Measurements from ENCODE around the gene PLEKHA1.

The PLEKHA1 gene

DNA sequence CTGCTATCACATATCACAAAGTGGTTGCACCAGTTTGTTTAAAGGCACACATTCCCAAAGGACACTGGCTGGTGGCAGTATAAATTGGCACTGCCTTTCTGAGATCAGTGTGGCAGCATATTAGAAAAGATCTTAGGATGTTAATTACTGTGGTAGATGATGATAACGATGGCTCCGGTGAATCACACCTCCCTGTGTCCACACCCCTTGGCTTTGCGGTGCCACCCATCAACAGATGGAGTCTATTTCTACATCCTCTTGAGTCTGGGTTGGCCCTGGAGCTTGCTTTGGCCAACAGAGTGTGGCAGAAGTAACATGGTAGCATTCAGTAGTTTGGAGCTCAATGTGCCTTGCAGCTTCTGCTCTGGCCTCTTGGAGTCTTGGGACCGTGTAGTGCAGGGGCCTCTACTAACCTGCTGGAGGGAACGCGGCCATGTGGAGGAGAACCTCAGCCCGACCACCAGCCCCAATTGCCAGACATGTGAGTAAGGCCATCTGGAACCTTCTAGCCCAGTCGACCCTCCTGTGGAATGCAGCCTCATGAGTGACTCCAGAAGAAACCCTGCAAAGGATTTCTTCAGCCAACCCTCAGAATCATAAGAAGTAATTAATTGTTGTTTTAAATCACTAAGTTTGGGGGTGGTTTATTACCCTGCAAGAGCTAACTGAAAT, 27.2 kb upstream of the PLEKHA1 start:
- no peak for DNase-seq (ENCODE audit: low spot score)

DNA sequence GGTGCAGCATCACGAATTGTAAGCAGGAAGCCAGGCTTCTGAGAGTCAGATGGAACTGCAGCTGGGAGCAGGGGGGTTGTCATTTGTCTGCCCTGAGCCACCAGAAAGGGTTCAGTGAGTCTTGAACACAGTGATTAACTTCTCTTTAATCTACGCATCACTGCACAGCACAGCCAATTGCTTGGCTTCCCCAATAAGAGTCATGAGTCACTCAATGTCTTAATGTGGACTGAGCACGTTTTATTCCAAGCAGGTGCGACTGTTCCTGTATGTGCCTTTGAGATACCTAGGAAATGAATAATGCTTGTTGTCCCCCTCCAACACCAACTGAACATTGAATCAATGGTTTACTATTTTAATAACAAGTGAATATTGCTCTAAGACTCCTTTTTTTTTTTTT, 26.0 kb upstream of the PLEKHA1 start:
- no peak for DNase-seq (ENCODE audit: low spot score)

DNA sequence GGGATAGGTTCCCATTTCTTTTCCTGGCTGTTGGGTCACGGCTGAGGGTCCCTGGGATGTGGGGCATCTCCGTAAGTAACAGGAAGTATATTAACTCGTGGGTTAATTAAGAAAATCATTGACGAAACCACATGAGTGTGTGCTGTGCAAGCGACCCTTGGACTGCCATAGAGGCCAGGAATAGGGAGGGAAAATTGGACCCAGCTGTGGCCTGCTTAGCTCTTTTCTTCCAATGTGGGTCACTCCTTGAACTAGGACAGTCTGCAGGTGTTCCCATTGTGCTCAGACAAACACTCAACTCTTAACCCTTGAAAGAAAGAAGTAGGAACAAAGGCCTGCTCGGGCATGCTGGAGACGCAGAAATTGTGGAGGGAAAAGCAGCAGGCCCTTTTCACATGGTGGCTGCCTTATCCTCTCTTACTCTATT, 25.6 kb upstream of the PLEKHA1 start:
- DNase-seq (ENCODE audit: low spot score), result no peak

DNA sequence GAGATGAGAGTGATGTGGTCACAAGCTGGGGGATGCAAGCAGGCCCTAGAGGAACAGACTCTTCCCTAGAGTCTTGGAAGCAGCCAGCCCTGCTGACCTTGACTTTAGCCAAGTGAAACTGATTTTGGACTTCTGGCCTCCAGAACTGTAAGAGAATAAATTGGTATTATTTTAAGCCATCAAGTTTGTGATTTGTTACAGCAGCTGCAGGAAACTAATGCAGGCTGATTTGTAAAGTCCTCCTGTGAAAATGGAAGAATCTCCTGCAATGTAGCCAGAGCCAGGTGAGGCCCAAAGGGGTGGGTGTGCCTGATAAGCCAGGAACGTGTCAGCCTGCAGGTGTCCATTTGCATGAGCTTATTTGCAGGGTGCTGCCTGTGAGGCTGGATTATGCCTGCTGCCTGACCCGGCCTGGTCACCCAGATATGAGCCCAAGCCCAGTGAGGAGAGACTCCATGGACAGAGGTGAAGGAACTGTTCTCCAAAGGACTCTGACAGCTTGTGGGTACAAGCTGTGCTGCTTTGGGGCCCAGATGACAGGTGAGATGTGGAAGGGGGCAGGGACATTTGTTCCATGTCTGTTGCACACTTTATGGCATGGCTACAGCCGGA, 24.6 kb upstream of the PLEKHA1 start:
- no peak for DNase-seq (ENCODE audit: low spot score)

DNA sequence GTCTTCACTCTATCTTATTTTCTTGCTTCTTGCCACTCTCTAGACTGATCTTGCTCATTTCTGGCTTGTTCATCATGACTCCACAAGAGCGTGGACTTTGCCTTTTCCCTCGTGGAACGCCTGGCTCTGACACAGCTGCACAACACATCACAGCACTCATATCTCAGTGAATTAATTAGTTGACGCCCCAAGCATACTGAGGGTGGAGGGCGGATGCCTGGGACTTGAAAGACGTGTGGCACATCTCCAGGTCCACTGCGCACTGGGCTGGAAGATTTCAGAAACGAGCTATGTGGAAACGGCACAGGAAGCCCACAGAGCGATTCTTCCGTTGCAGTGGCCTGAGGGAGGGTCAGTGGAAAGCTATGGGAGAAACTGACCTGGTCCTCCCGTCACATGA, 23.6 kb upstream of the PLEKHA1 start:
- no peak for DNase-seq (ENCODE audit: low spot score)

DNA sequence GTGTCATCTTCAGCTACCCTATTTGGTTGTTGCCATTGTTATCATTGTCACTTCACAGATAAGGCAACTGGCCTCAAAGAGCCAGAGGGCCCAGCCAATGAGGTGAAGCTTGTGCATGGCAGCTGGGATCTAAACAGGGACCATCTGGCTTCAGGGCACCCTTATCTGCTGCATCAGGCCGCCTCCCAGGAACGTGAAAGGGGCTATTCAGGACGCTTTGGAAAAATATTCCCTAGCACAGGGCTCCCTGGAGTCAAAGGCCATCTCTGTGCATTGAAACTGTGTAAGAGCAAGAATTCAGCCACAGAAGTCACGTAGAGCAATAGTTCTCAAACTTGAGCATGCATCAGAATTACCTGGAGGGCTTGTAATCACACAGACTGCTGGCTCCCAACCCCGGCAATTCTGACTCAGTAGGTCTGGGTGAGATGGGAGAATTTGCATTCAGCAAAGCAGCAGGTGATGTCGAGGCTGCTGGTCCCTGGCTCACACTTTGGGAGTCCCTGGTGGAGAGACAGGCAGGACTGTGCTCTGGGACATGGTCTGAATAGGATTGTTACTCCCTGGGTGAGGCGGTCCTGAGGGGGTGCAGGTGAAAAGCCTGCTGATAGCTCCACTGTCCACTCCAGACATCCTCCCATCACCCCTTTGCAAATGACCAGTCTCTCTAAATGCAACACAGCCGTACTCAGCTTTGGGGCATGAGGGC, 21.5 kb upstream of the PLEKHA1 start:
- DNase-seq (ENCODE audit: low spot score), result no peak

DNA sequence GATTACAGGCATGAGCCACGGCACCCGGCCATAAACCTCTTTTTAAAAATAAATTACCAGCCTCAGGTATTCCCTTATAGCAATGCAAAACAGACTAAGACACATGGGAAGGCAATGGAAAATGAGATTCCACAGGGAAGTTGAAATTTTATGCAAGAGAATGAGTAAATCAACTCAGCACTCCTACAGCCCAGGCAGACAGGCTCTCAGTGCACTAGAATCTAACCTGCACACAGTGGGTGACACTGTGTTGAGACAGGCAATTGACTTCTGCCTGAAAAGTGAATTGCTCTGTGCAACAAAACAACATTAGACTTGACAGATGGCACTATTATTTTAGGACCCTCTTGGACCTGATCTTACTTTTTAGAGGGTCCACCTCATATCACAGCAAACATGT, 20.1 kb upstream of the PLEKHA1 start:
- DNase-seq (ENCODE audit: low spot score), result no peak

DNA sequence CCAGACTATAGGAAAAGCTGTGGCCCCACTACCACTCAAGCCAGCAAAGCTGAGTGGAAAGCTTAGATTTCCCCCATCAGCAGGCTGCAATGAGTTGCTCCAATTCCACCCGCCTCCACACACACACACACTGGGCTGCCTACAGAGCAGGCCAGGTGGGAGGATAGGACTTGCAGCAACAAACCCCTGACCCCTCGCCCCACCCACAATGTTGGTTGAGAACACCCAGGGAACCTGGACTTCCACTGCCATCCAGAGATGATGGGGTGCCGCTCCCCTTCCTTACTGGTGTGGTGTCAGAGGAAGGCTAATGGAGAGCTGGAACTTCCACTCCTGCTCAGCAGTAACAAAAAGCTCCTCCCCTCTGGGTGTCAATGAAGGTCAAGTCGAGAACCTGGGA, 16.8 kb upstream of the PLEKHA1 start:
- no peak for DNase-seq (ENCODE audit: low spot score)

DNA sequence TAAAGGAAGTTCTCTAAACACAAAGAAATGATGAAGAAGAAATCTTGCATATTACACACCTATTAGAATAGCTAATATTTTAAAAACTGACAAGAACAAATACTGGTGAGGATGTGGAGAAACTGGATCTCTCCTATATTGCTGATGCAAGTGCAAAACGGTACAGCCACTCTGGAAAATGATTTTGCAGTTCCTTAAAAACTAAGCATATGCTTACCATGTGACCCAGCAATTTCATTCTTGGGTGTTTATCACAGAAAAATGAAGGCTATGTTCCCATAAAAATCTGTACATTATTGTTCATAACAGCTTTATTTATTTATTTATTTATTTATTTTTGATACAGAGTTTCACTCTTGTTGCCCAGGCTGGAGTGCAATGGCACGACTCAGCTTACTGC, 14.9 kb upstream of the PLEKHA1 start:
- no peak for DNase-seq (ENCODE audit: low spot score)

DNA sequence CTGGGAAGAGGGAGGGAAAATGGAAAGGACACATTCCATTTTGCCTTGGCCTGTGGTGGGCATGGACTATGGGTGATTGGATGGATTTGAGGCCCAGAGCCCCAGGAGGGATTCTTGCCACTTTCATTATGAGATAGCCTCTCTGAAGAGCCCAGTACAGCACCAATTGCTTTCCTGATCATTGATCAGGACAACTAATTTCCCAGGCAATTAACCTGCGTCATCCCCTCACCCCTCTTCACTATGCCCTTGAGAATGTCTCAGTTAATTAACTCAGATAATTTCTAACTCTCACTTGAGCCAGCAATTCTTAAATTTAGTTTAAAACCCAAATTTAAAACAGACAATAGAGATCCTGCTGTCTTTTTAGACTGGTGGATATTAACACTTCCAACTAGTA, 13.5 kb upstream of the PLEKHA1 start:
- no peak for DNase-seq (ENCODE audit: low spot score)

DNA sequence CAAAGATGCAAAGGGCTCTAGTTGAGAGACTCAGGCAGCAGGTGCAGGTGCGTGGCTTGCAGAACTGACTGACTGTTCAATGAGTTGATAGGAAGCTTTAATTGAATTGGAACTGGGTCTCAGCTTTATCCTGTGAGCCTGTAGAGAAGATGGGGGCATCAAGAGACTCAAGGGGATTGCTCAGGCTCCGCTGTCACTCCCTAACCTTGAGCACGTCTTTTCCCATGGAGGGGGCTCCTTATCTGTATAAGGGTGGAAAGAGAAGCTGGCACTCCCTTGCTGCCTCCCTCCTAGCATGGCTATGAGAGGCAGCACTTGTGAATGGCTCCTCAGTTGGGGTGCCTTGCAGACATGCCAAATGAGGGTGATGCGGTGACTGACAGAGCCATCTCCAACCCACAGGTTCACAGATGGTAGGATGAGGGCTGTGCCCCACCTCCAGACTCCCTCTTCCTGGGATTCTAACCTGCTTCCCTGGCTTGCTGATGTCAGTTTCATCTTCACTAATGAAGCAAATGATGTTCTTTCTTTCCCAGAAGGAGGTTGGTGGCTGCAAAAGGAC, 12.4 kb upstream of the PLEKHA1 start:
- no peak for DNase-seq (ENCODE audit: low spot score)

DNA sequence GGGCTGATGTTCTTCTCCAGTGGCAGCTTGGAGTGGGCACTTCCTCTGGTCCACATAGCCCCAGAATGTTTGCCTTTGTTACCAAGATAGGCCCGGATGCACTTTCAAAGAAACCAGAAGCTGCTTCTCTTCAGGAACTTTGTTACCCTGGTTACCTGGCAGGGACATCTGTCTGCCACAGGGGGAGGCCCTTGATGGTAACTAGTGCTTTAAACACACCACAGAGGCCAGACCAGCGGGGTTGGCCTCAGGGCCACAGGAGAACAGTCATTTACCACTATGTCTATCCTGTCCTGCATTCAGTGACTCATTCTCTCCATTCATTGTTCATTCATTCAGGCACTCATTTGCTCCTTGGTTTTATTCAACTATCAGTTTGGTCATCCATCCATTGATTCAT, 11.9 kb upstream of the PLEKHA1 start:
- DNase-seq (ENCODE audit: low spot score), result no peak

DNA sequence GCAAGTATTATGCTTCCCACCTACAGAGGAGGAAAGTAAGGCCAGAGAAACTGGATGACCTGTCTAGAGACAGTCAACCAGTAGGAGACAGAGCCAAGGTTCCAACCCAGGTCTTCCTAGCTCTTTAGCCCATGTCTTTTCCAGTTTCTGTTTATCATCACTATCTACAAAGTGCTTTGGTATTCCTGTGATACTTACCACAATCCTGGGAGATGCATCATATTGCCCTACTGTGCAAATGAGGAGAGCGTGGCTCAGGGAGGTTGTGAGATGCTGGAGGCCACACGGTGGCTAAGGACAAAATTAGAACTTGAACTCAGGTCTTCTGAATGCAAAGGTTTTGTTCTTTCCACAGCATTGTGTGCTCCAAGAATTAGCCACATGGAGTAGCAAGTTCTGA, 11.2 kb upstream of the PLEKHA1 start:
- no peak for DNase-seq (ENCODE audit: low spot score)

DNA sequence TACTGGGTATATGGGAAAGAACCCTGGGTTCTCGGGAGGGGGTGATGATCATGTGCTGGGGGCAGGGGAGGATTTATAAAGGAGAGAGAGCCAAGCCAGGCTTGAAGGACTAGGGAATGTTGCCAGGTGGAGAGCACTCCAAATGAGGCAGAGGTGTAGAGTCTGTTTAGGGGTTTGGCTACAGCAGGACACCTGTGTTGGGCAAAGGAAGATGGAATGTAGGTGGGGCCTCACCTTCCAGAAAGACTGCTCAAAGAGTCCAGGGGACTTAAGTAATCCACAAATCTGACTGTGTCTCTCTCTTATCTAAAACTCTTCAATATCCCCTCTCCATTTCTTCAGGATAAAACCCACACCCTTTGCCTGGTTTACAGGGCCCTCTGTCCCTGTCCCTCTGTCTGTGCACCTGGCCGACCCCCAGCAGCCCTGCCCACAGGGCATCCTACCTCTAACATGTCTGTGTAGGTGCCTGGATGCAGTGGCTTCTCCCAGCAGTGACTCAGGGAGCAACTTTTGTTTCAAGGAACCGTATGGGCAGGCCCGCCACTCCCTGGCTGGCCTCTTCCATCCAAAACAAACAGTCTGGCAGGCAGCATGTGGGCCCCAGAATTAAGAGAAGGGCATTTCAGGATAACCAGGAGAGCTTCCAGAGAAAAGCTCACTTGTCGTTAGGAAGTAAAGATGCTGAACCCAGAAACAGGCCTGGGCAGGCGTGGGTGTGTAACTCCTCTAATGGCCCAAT, 10.6 kb upstream of the PLEKHA1 start:
- DNase-seq (ENCODE audit: low spot score), result no peak

DNA sequence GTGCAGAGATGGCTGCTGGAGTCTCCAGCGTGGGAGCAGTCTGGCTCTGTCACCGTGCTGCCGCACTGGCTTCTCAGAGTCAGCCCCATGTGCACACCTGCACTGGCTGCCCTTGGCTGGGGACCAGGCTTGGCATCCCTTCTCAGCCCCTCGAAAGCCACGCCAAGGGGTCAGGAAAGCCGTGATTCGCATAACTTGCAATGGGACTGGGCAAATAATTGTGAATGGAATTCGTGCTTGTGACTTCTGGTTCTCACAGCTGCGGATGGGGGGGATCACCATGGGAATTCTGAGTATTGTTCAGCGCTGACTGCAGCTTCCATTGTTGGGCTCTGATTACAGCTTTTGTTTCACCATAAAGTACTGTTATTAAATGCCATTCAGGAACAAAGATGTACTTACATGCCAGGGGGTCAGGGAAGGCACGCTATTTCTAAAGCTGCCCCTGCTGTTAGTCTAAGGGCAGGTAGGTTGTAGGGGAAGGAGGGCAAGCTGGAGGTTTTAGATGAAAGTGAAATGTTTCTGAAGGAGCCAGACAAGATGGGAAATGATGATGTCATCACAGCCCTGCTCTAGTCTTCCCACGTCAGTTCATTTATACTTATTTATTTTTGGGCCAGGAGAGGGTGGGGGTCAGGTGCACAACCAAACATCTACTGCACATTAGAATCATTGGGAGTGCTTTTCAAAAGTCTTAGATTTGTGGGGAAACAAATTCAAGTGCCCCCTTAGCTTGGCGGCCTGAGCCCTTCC, 5.8 kb upstream of the PLEKHA1 start:
- DNase-seq (ENCODE audit: low spot score), result no peak

DNA sequence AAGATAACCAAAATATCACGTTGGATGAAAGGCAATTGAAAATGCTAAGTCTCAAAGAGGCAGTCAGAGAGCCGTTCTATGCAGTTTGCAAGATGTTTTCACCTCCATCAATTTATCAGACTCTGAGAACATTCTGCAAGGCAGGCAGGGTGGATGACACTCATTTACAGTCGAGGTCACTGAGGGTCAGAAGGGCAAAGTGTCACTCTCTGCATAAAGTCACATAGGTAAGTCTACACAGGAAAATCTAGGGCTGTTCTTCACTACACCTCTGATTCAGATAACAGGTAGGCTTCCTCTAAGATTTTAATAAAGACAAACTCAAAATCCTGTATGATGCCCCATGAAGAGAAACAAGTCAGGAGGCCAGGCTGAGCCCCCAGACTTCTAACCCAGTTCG, 1.4 kb upstream of the PLEKHA1 start:
- DNase-seq (ENCODE audit: low spot score), result no peak

DNA sequence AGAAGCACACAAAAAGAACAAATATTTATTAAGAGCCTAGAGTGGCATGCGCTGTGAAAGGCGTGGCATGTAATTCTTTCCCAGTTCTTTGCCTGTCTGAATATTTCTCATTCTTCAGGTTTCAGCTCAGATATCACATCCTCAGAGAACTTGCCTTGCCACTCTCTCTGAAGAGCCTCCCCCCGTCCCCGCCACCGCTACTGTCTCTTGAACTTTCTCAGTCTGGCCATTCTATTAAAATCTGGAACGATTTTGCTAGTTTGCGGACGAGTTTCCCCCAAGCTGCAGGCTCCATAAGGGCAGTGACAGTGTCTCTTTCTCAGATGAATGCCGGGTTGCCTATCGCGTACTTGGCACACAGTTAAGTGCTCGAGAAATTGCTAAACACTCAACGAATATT, 787 bp upstream of the PLEKHA1 start:
- DNase-seq (ENCODE audit: low spot score), result peak; percentile 17

DNA sequence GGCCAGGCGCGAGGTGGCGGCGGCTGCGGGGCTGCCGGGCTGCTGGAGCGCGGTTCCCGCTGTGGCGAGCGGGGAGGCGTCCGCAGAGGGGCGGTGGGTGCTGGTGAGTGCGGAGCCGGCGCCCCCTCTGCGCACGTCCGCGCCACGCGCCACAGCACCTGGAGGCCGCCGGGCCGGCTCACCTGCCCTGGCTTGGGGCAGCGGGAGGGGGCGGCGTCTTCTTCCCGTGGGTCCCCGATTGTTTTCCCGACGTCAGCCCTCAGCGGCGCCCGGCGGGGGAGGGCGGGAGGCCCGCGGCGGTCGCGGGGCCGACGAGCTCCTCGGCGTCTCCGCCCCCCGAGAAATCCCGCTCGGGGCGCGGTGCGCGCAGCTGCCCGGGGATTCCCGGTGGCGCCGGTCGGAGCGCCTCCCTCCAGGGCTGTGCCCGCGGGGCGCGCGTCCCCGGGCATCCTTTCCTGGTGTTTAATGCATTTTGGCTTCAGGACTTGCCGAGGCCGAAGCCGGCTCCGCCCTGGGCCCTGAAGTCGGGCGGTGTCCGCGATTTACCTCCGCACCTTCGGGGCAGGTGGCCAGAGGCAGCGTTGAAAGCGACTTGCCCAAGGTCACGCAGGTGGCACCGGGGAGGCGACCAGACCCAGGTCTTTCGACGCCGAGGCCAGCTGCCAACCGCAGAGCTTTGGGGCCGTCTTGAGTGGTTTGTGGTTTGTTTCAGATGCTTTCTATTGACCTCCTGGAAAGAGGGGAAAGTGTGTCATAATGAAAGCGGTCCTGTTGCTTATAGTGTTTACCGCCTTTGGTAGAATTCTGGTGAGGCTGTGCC, 561 bp downstream of the PLEKHA1 start:
- DNase-seq (ENCODE audit: low spot score), result peak; percentile 48

DNA sequence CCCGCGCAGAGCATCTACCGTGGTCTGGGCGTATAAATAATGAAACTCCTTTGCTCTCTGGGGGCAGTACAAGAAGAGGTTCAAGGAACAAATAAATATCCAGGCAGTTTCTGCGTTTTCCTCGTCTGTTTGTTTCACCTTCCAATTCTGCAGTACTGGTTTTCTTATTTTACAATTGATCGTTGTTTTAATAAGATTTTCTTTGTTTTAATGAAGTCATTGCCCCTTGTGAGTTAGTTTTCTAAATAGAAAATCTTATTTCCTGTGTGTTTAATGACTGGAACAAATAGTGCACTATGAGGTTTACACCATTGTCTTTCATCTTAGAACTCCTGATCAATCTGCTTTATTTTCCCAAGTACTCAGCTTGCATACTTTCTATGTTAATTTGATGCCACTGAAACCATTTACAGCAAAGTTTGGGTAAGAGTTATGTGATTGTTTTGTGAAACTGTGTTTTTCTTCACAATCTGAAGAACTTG, 1.2 kb downstream of the PLEKHA1 start:
- DNase-seq (ENCODE audit: low spot score), result no peak

DNA sequence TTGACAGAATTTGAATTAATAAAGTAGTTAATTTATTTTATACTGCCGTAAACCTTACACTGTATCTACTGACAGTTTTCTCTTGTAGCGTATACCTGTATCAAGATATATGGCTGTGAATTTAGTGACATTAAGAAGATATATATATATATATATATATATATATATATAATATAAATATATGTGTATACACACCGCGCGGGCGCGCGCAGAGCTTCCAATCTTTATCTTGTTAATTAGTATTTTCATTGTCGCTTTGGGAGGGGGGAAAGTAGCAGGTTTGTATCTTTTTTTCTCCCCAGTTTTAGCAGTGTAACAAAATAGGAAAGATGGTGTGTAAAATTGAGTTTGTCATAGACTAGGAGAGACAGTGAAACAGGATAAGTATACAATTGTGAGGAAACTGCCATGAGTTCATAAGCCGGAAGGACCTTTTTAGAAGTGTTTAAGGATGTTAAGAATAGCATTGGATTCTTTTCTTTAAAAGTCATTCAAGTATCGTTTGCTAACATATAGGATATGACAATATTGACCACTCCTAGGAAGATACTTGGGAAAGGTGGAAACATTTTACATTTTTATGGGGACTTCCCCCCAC, 2.0 kb downstream of the PLEKHA1 start:
- DNase-seq (ENCODE audit: low spot score), result no peak

Measured in AG08395 (cell line).